HepG2 (cell line): ENCODE results near the gene PIP5KL1. TPM values are rescaled to one million over a fixed set of nuclear protein-coding genes. Genes with fewer than 3 reads are reported as not detected.
A peak's percentile ranks its signal among the peaks of the same experiment; 100 is the strongest.

Experiments
- BHLHE40 ChIP-seq: IDR thresholded peaks from 2 replicates; pipeline ENCODE4 v1.6.1; 2011; ENCODE audit warnings: low read length, improper control_type of control experiment
- FOXK2 ChIP-seq: fragments of 450-650 bp; IDR thresholded peaks from 2 replicates; pipeline ENCODE4 v1.6.1; 2016
- HIVEP1 ChIP-seq: sonication (generic); formaldehyde crosslinking; IDR thresholded peaks from 2 replicates; pipeline ENCODE4 v1.4.0; 2020; ENCODE audit warnings: mild to moderate bottlenecking, missing genetic modification reagents
- KAT2B ChIP-seq: fragments of 150-350 bp; IDR thresholded peaks from 2 replicates; pipeline ENCODE4 v1.6.1; 2014; ENCODE audit warnings: low read depth, low read length, borderline replicate concordance
- MLLT10 ChIP-seq: sonication (generic); formaldehyde crosslinking; IDR thresholded peaks from 2 replicates; pipeline ENCODE4 v1.4.0; 2020; ENCODE audit warnings: missing genetic modification reagents
- MTA1 ChIP-seq: sonication (generic); formaldehyde crosslinking; IDR thresholded peaks from 2 replicates; pipeline ENCODE4 v1.4.0; 2020; ENCODE audit warnings: missing genetic modification reagents, mild to moderate bottlenecking, borderline replicate concordance
- NFE2L2 ChIP-seq: fragments of 150-350 bp; IDR thresholded peaks from 2 replicates; pipeline ENCODE4 v1.6.1; 2014; ENCODE audit warnings: low read length
- PLSCR1 ChIP-seq: sonication (generic); formaldehyde crosslinking; IDR thresholded peaks from 2 replicates; pipeline ENCODE4 v1.5.0; 2020; ENCODE audit warnings: missing genetic modification reagents, mild to moderate bottlenecking, borderline replicate concordance
- POLR2AphosphoS2 ChIP-seq: IDR thresholded peaks from 2 replicates; pipeline ENCODE4 v1.6.1; 2011; ENCODE audit warnings: low read depth, low read length, improper control_type of control experiment
- PRPF4 ChIP-seq: fragments of 200-400 bp; formaldehyde crosslinking; IDR thresholded peaks from 2 replicates; pipeline ENCODE4 v1.6.1; 2016; ENCODE audit warnings: low read length, low read depth; ENCODE audit not compliant: poor library complexity, severe bottlenecking
- PTBP1 ChIP-seq: fragments of 200-400 bp; formaldehyde crosslinking; IDR thresholded peaks from 2 replicates; pipeline ENCODE4 v1.6.1; 2018; ENCODE audit warnings: low read length, low read depth; ENCODE audit not compliant: poor library complexity, severe bottlenecking
- SAP130 ChIP-seq: IDR thresholded peaks from 2 replicates; pipeline ENCODE4 v1.6.1; 2016; ENCODE audit warnings: low read depth
- YEATS2 ChIP-seq: sonication (generic); formaldehyde crosslinking; IDR thresholded peaks from 2 replicates; pipeline ENCODE4 v1.4.0; 2020; ENCODE audit warnings: missing genetic modification reagents, borderline replicate concordance
- ZIK1 ChIP-seq: sonication (generic); formaldehyde crosslinking; IDR thresholded peaks from 2 replicates; pipeline ENCODE4 v1.5.0; 2020; ENCODE audit warnings: mild to moderate bottlenecking, low read depth, missing genetic modification reagents, borderline replicate concordance
- ZMYM4 ChIP-seq: sonication (generic); formaldehyde crosslinking; IDR thresholded peaks from 2 replicates; pipeline ENCODE4 v1.8.1; 2023; ENCODE audit warnings: mild to moderate bottlenecking, missing genetic modification reagents
- ZNF180 ChIP-seq: sonication (generic); formaldehyde crosslinking; IDR thresholded peaks from 2 replicates; pipeline ENCODE4 v1.4.0; 2020; ENCODE audit warnings: low read depth, missing genetic modification reagents, borderline replicate concordance
- ZNF263 ChIP-seq: sonication (generic); formaldehyde crosslinking; IDR thresholded peaks from 2 replicates; pipeline ENCODE4 v1.4.0; 2020; ENCODE audit warnings: missing genetic modification reagents
- ZNF350 ChIP-seq: sonication (generic); formaldehyde crosslinking; IDR thresholded peaks from 2 replicates; pipeline ENCODE4 v1.4.0; 2020; ENCODE audit warnings: mild to moderate bottlenecking, low read depth, missing genetic modification reagents, borderline replicate concordance
- ZNF720 ChIP-seq: sonication (generic); formaldehyde crosslinking; IDR thresholded peaks from 2 replicates; pipeline ENCODE4 v1.4.0; 2020; ENCODE audit warnings: missing genetic modification reagents
- polyA plus RNA-seq, 8 experiments: library from polyadenylated mRNA; depleted of rRNA in 3 of 8; stranded (reverse) in 7 of 8; unstranded in 1 of 8; fragments of >200 nt; fragmentation: Illumina TruSeq in 4 of 8; extraction: Trizol in 4 of 8; gene quantifications; 2 replicates each; pipeline versions ENCODE4 v1.2.1 to v1.2.3, GENCODE V29; 2011 to 2016; ENCODE audit warnings: low read depth in 4 of 8, missing spikeins in 1 of 8, mixed read lengths in 1 of 8; ENCODE audit not compliant: insufficient read depth in 1 of 8
- total RNA-seq, 5 experiments: library from RNA; depleted of rRNA; stranded (reverse); fragments of >200 nt; fragmentation: Illumina TruSeq; extraction: Trizol; gene quantifications; 2 replicates each; pipeline ENCODE4 v1.2.3, GENCODE V29; 2016; ENCODE audit warnings: low read depth in 1 of 5
- TF ChIP-seq, protein P1 (sequence below): sonication (generic); formaldehyde crosslinking; IDR thresholded peaks from 2 replicates; pipeline ENCODE4 v1.4.0; 2020; ENCODE audit warnings: missing genetic modification reagents
- TF ChIP-seq, protein P2 (sequence below): sonication (generic); formaldehyde crosslinking; IDR thresholded peaks from 2 replicates; pipeline ENCODE4 v1.5.0; 2020; ENCODE audit warnings: missing genetic modification reagents
- TF ChIP-seq, protein P3 (sequence below): IDR thresholded peaks from 2 replicates; pipeline ENCODE4 v1.6.1; 2016; ENCODE audit warnings: low read depth, borderline replicate concordance
- TF ChIP-seq, protein P4 (sequence below): sonication (generic); formaldehyde crosslinking; IDR thresholded peaks from 2 replicates; pipeline ENCODE4 v1.8.0; 2022; ENCODE audit warnings: mild to moderate bottlenecking, missing genetic modification reagents

PIP5KL1 gene
- total and polyA plus RNA-seq, 2 of the 13 experiments (the other 11 are each of a cell fraction or from before 2014, with no cell fraction given): 0.20 to 0.49 TPM

DNA sequence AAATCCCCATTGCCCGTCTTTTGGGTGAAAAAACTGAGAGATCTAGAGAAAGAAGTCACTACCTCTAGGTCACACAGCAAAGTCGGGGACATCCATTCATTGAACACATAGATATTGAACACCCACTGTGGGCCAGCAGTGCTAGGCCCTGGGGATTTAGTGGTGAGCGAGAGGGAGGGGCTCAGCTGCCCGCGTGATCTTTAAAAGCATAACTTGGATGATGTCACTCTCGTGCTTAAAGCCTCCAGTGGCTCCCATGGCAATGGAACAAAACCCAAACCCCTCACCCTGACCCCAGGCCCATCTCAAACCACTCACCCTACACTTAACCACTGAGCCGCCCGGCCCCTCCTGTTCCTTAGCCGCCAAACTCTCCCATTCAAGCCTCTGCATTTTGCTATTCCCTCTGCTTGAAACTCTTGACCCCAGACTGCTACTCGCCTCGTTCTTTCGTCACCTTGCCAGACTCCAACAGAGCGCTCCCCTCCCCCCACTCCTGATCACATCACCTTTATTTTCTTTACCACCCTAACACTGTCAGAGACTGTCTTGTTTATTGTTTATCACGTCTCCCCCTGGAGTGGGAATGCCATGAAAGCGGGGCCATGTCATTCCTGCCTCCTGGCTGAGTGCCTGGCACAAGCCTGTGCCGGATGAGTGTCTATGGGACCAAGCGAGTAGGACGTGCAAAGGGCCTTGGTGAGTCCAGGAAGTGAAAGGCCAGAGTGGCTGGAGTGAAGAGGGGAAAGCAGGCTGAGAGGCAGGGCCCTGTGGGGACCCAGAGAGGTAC is 710 bp upstream of the PIP5KL1 start (continued):
- TF ChIP-seq ZNF720 (CRISPR knock-in tag): no peak
- no peak for TF ChIP-seq MLLT10 (CRISPR knock-in tag)
- TF ChIP-seq ZNF180 (CRISPR knock-in tag): no peak
- TF ChIP-seq FOXK2: no peak
- TF ChIP-seq PRPF4: no peak
- TF ChIP-seq ZNF350 (CRISPR knock-in tag): no peak
- TF ChIP-seq SAP130 (CRISPR knock-in tag): peak; percentile 65
- no peak for TF ChIP-seq KAT2B
- peak; percentile 38; the same call in 1 of the 2 replicates for TF ChIP-seq HIVEP1 (CRISPR knock-in tag)
- no peak for TF ChIP-seq YEATS2 (CRISPR knock-in tag)
- TF ChIP-seq, protein P1, sequence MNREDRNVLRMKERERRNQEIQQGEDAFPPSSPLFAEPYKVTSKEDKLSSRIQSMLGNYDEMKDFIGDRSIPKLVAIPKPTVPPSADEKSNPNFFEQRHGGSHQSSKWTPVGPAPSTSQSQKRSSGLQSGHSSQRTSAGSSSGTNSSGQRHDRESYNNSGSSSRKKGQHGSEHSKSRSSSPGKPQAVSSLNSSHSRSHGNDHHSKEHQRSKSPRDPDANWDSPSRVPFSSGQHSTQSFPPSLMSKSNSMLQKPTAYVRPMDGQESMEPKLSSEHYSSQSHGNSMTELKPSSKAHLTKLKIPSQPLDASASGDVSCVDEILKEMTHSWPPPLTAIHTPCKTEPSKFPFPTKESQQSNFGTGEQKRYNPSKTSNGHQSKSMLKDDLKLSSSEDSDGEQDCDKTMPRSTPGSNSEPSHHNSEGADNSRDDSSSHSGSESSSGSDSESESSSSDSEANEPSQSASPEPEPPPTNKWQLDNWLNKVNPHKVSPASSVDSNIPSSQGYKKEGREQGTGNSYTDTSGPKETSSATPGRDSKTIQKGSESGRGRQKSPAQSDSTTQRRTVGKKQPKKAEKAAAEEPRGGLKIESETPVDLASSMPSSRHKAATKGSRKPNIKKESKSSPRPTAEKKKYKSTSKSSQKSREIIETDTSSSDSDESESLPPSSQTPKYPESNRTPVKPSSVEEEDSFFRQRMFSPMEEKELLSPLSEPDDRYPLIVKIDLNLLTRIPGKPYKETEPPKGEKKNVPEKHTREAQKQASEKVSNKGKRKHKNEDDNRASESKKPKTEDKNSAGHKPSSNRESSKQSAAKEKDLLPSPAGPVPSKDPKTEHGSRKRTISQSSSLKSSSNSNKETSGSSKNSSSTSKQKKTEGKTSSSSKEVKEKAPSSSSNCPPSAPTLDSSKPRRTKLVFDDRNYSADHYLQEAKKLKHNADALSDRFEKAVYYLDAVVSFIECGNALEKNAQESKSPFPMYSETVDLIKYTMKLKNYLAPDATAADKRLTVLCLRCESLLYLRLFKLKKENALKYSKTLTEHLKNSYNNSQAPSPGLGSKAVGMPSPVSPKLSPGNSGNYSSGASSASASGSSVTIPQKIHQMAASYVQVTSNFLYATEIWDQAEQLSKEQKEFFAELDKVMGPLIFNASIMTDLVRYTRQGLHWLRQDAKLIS (CRISPR knock-in tag): no peak
- TF ChIP-seq, protein P2, sequence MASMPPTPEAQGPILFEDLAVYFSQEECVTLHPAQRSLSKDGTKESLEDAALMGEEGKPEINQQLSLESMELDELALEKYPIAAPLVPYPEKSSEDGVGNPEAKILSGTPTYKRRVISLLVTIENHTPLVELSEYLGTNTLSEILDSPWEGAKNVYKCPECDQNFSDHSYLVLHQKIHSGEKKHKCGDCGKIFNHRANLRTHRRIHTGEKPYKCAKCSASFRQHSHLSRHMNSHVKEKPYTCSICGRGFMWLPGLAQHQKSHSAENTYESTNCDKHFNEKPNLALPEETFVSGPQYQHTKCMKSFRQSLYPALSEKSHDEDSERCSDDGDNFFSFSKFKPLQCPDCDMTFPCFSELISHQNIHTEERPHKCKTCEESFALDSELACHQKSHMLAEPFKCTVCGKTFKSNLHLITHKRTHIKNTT: no peak
- TF ChIP-seq POLR2AphosphoS2: no peak
- no peak for TF ChIP-seq ZIK1
- TF ChIP-seq ZNF263 (CRISPR knock-in tag): 0 out of 2 replicates have a peak, but pooled peaks have one; percentile 7
- 0 out of 2 replicates have a peak, but pooled peaks have one; percentile 32 for TF ChIP-seq PLSCR1 (CRISPR knock-in tag)
- TF ChIP-seq BHLHE40: peak; percentile 13; the same call in 1 of the 2 replicates
- TF ChIP-seq, protein P3, sequence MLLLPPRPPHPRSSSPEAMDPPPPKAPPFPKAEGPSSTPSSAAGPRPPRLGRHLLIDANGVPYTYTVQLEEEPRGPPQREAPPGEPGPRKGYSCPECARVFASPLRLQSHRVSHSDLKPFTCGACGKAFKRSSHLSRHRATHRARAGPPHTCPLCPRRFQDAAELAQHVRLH (CRISPR knock-in tag): no peak
- TF ChIP-seq MTA1 (CRISPR knock-in tag): 0 out of 2 replicates have a peak, but pooled peaks have one; percentile 36
- no peak for TF ChIP-seq ZMYM4 (CRISPR knock-in tag)
- TF ChIP-seq PTBP1: no peak
- TF ChIP-seq, protein P4, sequence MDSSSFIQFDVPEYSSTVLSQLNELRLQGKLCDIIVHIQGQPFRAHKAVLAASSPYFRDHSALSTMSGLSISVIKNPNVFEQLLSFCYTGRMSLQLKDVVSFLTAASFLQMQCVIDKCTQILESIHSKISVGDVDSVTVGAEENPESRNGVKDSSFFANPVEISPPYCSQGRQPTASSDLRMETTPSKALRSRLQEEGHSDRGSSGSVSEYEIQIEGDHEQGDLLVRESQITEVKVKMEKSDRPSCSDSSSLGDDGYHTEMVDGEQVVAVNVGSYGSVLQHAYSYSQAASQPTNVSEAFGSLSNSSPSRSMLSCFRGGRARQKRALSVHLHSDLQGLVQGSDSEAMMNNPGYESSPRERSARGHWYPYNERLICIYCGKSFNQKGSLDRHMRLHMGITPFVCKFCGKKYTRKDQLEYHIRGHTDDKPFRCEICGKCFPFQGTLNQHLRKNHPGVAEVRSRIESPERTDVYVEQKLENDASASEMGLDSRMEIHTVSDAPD (CRISPR knock-in tag): 0 out of 2 replicates have a peak, but pooled peaks have one; percentile 67
- TF ChIP-seq NFE2L2: no peak
